Tibial nerve (tissue), 4 donors: ENCODE results near the gene QSOX1. TPM values are rescaled to one million over a fixed set of nuclear protein-coding genes. Genes with fewer than 3 reads are reported as not detected.

Experiments
- DNase-seq, 2 donors: peaks; one replicate each; pipeline ENCODE4 v3.0.0-alpha.2; 2019; ENCODE audit warnings: low spot score in 2 of 2
- H3K27ac ChIP-seq, 4 donors: fragments of 200-600 bp; sonication (generic) in 3 of 4; one replicate each; pipeline ENCODE4 v1.5.1; 2017 to 2019; ENCODE audit warnings: mild to moderate bottlenecking in 1 of 4
- H3K27me3 ChIP-seq, 2 donors: fragments of 200-600 bp; sonication (generic) in 1 of 2; one replicate each; pipeline versions ENCODE4 v1.5.1 to v1.6.0; 2017 to 2019
- H3K36me3 ChIP-seq, 3 donors: fragments of 200-600 bp; sonication (generic); one replicate each; pipeline ENCODE4 v1.5.1; 2018 to 2019
- H3K4me1 ChIP-seq, 4 donors: fragments of 200-600 bp; sonication (generic) in 3 of 4; one replicate each; pipeline ENCODE4 v1.5.1; 2017 to 2019
- H3K4me3 ChIP-seq, 4 donors: fragments of 200-600 bp; sonication (generic) in 3 of 4; one replicate each; pipeline ENCODE4 v1.5.1; 2017 to 2019; ENCODE audit warnings: mild to moderate bottlenecking in 1 of 4, moderate library complexity in 1 of 4
- H3K9me3 ChIP-seq, 4 donors: fragments of 200-600 bp; sonication (generic) in 3 of 4; one replicate each; pipeline ENCODE4 v1.5.1; 2017 to 2019
- CTCF ChIP-seq, 5 experiments: fragments of 200-600 bp in 3 of 5; fragments of 450-650 bp in 2 of 5; sonication (generic) in 3 of 5; IDR thresholded peaks; one replicate each; pipeline ENCODE4 v1.5.1; 2016 to 2019; ENCODE audit warnings: antibody characterized with exemption in 5 of 5, mild to moderate bottlenecking in 3 of 5, moderate library complexity in 2 of 5
- EP300 ChIP-seq, 2 donors: sonication (generic); formaldehyde crosslinking; IDR thresholded peaks; one replicate each; pipeline ENCODE4 v1.6.1; 2017; ENCODE audit warnings: antibody characterized with exemption in 2 of 2, mild to moderate bottlenecking in 1 of 2
- POLR2A ChIP-seq, 2 donors: fragments of 450-650 bp; IDR thresholded peaks; one replicate each; pipeline ENCODE4 v1.6.1; 2017; ENCODE audit warnings: antibody characterized with exemption in 2 of 2, mild to moderate bottlenecking in 2 of 2, moderate library complexity in 2 of 2
- WGBS, 2 donors: methylation state at CpG; one replicate each; pipeline ENCODE4 v1.1.5; 2018; 5-methylcytosine and 5-hydroxymethylcytosine counted together
- total RNA-seq, 4 donors: library from RNA; depleted of rRNA; stranded (reverse); fragments of >200 nt; gene quantifications; one replicate each; pipeline ENCODE4 v1.1.0, GENCODE V29; 2016

Gene QSOX1
- total RNA-seq, 4 donors from 2014 or later: 41.0 to 55.5 (median 50.7) TPM

DNA sequence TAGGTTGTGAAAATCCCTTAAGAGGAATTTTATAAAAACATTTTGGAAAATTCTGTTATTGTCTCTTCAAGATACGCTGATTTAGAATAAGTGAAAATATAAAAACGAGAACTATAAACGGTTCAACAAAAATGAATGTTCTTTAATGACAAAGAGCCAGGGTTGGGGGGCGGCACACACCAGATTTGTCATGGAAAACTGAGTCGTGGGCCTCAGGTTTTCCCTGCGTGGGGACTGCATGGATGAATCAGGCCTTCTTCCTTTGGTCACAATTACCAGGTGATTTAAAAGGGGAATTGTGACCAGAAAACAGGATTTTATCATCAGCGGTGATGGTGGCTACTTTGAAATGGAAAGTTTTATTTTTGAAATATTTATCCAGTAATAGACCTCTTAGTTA lies 84.0 kb downstream of the QSOX1 start:
- TF ChIP-seq CTCF (IDR thresholded peaks at IDR 0.05) (no peak), EP300 (IDR thresholded peaks at IDR 0.05) (no peak), POLR2A (IDR thresholded peaks at IDR 0.05) (no peak)
- Histone ChIP-seq H3K27ac (no peak overlapping the region), H3K9me3 (no peaks in the 10 kb centered on the region), H3K4me1 (peaks cover 0 to 29% (median 20%) of the 10 kb centered on the region in 4 donors), H3K36me3 (no peaks in the 10 kb centered on the region), H3K4me3 (no peak overlapping the region), H3K27me3 (peaks cover 11 to 100% of the 10 kb centered on the region in 2 donors)
- WGBS, 2 donors: 14 to 21% methylated on average over 7 of the region's 7 CpGs
- no peak for DNase-seq

DNA sequence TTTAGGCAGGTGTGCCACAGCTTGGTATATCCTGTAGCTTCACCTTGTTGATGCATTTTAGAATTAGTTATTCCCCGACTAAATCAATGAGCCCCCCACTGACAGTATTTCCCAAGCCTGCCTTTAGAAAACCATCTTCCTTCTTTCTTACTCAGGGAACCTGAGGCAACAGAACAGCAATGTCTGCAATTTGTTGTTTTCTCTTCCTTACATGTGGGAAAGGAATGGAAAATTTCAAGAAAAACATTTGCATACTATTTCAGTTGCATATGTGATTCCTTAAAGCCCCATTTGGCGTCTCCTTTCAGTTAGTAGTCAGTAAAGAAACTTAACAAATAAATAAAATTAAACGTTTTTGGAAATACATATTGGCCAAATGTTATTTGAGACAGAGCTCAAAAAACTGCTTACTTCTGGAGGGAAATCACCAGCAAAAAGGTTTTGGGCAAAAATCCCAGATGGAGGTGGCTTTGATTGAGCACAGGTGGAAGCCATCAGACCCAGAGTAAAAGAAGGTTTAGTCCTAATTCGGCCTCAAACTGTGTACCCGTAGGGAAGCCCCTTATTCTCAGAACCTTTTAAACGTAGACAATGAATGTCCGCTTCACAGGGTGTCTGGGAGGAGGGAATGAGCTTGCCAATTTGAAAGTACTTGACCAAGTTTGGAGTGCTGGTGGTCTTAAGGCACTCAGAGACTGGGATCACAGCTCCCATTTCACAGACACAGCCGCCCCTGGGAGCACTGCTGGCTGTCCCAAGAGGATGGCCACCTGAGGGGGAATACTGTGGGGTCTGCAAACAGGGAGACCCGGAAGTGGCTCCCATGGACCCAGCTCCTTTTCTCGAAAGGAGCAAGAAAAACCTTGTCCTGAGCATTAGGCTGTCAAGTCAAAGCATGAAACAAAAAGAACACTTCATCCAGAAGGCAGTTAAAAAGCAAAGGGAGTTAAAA lies 84.8 kb downstream of the QSOX1 start:
- no peak for TF ChIP-seq EP300 (IDR thresholded peaks at IDR 0.05)
- no peak for TF ChIP-seq CTCF (IDR thresholded peaks at IDR 0.05)
- no peak for TF ChIP-seq POLR2A (IDR thresholded peaks at IDR 0.05)
- H3K9me3 ChIP-seq: no peaks in the 10 kb centered on the region
- peaks cover 0 to 23% (median 15%) of the 10 kb centered on the region in 4 donors for H3K4me1 ChIP-seq
- 11 to 12% methylated on average over 10 of the region's 10 CpGs for WGBS, 2 donors
- H3K27ac ChIP-seq: no peak overlapping the region
- no peaks in the 10 kb centered on the region for H3K36me3 ChIP-seq
- no peak for DNase-seq
- H3K27me3 ChIP-seq: peaks cover 9 to 100% of the 10 kb centered on the region in 2 donors
- no peak overlapping the region for H3K4me3 ChIP-seq

GRCh38 chr1:180241716-180242544 lies 87.3 kb downstream of the QSOX1 start:
- Histone ChIP-seq H3K27ac (no peak overlapping the region), H3K27me3 (peaks cover 3 to 85% of the 10 kb centered on the region in 2 donors), H3K4me1 (no peaks in the 10 kb centered on the region), H3K9me3 (no peaks in the 10 kb centered on the region), H3K4me3 (no peak overlapping the region), H3K36me3 (no peaks in the 10 kb centered on the region)
- DNase-seq: no peak
- WGBS, 2 donors: 70 to 77% methylated on average over 8 of the region's 8 CpGs
- TF ChIP-seq POLR2A (IDR thresholded peaks at IDR 0.05) (no peak), CTCF (IDR thresholded peaks at IDR 0.05) (no peak), EP300 (IDR thresholded peaks at IDR 0.05) (no peak)

DNA sequence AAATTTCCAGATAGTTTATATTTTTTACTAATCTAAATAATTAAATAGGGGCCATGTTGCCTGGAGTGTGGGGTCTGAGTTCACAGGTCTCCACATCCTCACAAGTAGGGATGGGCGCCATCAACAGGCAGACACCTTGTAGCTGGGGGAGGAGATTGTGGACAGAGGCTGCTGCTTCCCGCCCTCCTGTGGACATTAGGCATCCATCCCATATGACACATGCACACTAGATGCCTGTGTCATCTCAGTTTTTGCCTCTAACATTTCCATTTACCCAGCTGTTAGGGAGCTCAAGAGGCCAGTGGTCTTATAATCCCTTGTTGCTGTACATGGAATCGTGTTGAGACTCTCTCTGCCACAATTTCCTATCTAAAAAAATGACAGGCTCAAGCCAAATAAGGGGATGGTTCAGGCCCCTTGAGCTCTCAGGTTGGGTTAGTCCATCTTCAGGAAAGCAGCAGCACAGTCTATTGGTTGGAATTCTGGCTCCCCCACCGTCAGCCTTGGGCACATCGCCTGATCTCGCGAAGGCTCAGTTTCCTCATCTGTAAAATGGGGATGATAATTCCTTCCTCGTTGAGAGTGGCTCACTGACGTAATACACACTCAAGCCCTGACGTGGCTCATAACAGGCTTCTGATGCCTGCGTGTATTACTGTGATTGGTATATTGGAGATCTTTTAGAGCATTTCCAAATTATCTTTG lies 89.0 kb downstream of the QSOX1 start:
- peaks cover 0 to 67% of the 10 kb centered on the region in 2 donors for H3K27me3 ChIP-seq
- DNase-seq: no peak
- H3K36me3 ChIP-seq: no peaks in the 10 kb centered on the region
- H3K9me3 ChIP-seq: no peaks in the 10 kb centered on the region
- H3K4me3 ChIP-seq: no peak overlapping the region
- WGBS, 2 donors: 87 to 89% methylated on average over 11 of the region's 11 CpGs
- TF ChIP-seq EP300 (IDR thresholded peaks at IDR 0.05): no peak
- TF ChIP-seq POLR2A (IDR thresholded peaks at IDR 0.05): no peak
- no peak for TF ChIP-seq CTCF (IDR thresholded peaks at IDR 0.05)
- no peaks in the 10 kb centered on the region for H3K4me1 ChIP-seq
- H3K27ac ChIP-seq: no peak overlapping the region
